ENCODE measurements around the gene NVL.
"Not testable (repeated sequence)": the region's sequence is repeated elsewhere in the genome, so short reads cannot be mapped to it uniquely, and the experiment has no call there.

NVL gene

DNA sequence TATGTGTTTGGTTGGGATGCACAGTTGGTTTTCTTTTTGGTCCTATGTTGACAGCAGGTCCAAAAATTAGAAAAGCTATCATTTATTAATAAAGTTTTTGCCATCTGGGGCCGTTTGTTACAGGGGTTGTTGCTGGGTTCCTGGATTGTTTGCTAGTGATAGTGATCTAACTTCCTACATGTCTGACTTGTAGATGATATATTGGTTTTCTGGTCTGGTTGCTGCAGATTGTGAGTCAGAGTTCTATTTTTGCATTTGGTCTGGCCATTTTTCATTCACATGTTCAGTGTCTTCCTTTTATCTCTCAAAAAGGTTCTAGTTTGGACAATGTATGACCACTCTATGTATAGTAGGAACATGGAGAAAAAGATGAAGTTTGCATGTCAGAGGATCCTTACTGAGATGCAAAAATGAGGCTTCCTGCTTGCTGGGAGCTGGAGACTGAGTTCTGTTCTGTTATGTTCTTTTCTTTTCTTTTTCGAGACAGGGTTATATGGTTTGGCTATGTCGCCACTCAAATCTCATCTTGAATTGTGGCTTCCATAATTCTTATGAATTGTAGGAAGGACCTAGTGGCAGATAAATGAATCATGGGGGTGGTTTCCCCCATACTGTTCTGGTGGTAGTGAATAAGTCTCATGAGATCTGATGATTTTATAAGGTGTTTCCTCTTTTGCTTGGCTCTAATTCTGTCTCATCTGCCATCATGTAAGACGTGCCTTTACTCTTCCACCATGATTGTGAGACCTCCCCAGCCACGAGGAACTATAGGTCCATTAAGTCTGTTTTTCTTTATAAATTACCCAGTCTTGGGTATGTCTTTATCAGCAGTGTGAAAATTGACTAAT lies 4.2 kb upstream of the NVL start:
- DNase-seq: no peak

DNA sequence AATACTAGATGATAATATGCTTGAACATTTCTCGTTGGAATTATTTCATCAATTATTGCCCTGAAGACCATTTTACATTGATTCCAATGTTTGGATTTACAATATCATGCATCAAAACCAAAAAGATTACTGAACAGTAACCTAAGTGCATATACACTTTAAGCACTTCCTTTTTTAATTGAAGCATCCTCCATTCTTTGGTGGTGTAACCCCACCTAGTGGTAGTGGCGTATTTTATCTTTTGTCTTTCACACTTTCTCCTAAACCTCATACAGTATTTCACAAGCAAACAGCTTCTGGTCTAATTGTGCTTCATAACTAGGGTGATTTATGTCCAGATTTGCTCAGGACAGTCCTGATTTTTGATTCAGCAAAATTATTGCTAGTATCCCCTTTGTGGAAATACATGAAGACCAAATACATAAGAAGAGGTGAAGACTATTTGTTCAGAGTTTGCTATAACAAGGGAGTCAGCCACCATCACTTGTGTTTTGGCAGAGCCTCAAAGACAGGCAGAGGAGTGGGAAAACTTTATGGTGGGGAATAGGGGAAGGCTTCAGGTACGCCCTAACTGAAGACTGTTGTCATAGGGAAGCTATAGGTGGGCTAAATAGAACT lies 3.4 kb upstream of the NVL start:
- DNase-seq: peak; percentile 17

DNA sequence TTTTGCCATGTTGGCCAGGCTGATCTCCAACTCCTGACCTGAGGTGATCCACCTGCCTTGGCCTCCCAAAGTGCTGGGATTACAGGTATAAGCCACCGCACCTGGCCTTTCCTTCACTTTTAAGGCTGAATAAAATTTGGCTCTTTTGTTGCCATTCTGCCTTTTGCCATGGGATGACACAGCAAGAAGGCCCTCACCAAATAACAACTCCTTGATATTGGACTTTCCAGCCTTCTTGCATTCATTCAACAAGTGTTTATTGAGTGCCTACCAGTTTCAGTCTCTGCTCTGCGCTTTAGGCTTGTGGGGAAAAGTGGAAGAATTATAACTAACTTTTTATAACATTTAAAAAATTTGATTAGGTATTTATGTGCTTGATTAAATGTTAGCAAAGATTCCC lies 1.9 kb upstream of the NVL start:
- no peak for DNase-seq

DNA sequence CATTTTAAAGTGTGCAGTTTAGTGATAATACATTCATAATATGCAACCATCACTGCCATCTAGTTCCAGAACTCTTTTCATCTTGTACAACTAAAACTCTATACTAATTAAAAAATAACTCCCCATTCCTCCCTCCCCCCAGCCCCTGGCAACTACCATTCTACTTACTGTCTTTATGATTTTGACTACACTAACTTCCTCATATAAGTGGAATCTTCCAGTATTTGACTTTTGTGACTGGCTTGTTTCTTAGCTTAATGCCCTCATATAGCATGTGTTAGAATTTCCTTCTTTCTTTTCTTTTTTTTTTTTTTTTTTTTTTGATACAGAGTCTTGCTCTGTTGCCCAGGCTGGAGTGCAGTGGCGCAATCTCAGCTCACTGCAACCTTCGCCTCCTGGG lies 1.4 kb upstream of the NVL start:
- DNase-seq: no peak

DNA sequence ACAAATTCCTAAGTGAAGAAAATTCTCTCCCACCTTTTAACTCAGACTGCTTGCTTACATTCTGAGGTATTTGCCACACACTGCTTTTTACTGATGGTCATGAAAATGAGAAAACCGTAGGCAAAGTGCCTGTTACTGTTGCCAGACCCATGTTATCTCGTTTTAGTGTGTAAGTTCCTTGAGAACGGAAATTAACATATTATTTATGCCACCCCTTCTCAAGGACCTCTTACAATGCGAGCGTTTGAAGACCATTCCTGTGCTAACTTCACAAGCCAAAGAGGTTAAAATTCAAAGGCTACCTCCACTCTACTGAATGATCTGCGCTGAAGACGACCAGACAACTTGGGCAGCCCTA lies 509 bp downstream of the NVL start:
- no peak for DNase-seq

DNA sequence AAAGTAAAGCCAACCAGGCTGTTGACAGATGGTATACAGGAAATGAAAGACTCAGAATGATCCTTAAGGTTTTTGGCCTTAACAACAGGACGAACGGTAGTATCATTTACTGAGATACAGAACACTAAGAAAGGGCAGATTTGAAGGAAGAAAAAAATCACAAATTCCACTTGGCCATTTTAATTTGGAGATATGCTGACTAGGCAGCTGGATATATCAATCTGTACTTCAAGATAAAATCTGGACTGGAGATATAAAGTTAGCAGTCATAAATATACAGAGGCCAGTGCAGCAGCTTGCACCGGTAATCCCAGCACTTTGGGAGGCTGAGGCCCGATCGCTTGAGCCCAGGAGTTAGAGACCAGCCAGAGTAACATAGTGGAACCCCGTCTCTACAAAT lies 1.3 kb downstream of the NVL start:
- no peak for DNase-seq

DNA sequence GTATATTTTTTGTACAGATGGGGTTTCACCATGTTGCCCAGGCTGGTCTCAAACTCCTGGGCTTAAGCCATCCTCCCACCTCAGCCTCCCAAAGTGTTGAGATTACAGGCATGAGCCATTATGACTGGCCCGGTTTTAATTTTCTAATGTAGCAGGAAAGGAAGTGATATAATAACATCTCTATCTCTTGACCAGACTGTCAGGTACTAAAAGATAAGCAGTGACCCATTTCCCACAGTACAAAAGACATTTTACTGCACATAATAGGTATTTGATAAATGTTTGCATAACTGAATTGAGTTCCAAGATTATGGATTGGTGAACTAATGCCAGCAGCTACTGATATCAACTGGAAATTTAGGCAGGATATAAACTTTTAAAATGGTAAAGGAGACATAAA lies 4.0 kb downstream of the NVL start:
- no peak for DNase-seq

DNA sequence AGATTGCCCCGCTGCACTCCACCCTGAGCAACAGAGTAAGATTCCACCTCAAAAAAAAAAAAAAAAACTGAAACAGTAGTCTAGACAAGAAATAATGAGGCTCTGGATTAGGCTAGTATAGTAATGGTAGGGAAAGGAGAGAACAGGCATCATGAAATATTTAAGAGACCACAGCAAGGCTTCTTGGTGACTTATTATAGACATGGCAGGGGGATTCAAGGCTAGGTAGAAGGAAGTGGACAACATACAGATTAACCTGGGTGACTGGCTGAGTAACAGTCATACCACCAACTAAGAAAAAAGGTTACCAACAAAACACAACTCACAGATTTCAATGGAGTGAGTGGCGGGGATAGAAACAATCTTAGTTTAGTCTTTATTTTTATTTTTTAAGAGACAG lies 8.3 kb downstream of the NVL start:
- no peak for DNase-seq

DNA sequence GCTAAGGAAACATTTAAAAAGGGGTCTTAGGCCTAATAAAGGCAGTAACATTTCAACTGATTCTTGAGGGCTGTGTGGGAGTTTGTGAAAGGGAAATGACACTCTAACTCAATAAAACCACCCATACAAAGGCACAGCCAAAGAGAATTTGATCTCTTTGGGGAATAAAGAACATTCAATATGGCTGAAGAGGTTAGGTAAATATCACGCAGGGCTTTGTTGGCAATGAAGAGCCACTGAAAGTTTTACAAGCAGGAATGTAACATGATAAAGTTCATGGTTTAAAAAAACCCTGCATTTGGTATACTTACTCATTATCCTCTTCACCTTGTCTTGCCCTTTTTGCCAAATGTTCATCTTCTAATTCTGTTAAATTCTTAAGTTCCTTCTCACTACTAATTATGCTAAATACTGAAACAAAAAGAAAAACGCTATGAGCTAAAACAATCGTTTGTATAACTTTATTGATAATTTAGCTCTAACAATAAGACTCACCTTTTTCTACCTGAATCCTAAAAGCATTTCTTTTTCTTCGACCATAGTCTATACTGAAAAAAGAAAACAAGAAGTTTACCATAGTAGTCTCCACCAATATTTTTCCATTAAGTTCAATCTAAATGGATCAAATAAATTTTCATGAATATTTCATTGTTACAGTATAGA lies 12.5 kb downstream of the NVL start:
- DNase-seq: no peak

DNA sequence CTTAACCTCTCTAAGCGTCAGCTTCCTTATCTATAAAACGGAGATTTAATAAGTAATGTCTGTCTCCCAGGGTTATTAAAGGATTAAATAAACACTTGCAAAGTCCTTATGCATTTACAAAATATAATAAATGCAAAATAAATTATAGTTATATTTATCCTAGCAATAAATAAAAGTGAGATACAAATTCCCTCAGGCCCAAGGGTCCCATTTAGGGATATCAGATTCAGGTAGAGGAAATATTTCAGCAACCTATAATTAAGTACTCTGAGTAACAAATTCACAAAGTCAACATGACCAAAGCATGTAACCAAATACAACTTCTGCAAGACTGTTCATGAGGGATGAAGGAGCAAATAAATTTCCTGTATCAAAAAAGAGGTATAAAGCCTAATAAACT lies 17.9 kb downstream of the NVL start:
- DNase-seq: no peak

DNA sequence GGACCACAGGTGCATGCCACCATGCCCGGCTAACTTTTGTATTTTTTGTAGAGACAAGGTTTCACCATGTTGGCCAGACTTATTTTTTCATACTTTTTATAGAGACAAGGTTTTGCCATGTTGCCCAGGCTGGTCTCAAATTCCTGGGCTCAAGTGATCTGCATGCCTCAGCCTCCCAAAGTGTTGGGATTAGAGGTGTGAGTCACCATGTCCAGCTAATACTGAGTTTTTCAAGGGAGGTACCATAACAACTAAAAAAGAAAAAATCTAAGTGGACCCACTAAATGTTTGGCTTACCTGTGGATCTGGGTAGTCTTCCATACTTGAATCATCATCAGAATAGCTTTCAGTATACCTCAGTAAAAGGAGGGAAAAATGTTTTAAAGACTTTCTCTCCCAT lies 18.5 kb downstream of the NVL start:
- DNase-seq: not testable (repeated sequence)

DNA sequence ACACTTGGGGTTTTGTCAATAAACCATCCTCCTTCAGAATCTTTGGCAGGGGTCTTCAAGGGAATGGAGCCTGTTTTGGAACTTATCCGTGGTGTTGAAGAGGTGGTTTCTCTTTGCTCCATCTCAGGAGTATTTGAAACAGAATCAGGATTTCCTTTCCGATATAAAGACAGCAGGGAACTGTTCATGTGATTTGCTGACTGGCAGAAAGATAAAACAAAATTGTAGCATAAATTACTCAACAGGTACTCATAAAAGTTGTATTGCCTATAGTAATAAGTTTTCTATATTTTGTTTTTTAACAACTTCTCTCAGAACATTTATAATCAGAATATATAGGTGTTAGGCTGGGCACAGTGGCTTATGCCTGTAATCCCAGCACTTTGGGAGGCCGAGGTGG lies 21.9 kb downstream of the NVL start:
- DNase-seq: no peak

DNA sequence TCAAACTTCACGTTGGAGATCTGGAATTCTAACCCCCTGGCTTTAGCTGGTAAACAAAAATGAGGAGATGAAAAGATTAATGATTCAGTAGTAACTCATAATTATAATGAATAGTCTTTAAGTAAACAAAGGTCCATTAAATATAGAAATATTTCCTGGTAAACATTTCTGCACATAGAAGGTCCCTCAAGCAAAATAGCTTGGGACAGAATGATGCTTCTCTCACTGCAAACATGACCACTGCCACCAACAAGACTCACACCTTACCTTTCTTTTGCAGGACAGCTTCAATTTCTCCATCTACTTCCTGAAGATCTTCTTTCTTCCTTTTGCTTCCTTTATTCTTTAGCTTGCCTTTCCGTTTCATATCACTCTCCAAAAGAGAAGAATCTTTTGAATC lies 25.2 kb downstream of the NVL start:
- DNase-seq: no peak

DNA sequence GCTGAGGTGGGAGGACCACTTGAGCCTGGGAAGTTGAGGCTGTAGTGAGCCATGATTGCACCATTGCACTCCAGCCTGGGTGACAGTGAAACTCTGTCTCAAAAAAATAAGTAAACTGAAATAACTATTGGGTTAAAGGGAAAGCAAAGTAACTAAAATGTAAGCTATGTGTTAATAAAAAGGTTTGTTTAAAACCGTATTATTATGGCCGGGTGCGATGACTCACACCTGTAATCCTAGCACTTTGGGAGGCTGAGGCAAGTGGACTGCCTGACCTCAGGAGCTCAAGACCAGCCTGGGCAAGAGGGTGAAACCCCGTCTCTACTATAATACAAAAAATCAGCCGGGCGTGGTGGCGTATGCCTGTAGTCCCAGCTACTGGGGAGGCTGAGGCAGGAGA lies 27.0 kb downstream of the NVL start:
- no peak for DNase-seq

DNA sequence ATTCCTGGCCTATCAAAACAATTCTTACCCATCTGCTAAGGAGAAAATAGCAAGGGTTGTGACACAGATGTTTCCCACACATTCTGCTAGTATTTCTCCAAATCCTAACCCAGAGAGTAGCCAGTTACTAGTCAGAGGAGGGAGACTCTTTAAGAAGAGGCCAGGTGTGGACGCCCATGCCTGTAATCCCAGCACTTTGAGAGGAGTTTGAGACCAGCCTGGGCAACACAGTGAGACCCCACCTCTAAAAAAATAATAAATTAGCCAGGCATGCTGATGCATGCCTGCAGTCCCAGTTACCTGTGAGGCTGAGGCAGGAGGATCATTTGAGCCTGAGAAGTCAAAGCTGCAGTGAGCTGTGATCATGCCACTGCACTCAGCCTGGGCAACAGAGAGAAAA lies 28.6 kb downstream of the NVL start:
- no peak for DNase-seq

DNA sequence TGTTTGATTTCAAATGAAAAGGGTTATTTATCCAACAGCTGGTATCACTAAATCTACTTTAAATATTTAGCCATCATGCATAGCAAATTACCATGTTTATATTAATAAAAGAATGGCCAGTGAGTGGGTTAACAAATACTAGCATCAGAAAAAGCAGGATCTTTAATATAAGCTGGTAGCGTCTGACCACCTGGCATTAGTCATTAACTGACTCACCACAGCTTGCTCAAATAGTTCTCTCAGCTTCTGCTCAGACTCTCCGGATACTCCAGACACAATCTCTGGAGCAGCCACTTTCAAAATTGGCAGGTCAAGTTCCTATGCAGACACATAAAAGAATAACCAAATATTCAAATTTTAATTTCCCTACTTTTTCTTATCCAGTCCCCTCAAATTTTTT lies 29.6 kb downstream of the NVL start:
- no peak for DNase-seq

DNA sequence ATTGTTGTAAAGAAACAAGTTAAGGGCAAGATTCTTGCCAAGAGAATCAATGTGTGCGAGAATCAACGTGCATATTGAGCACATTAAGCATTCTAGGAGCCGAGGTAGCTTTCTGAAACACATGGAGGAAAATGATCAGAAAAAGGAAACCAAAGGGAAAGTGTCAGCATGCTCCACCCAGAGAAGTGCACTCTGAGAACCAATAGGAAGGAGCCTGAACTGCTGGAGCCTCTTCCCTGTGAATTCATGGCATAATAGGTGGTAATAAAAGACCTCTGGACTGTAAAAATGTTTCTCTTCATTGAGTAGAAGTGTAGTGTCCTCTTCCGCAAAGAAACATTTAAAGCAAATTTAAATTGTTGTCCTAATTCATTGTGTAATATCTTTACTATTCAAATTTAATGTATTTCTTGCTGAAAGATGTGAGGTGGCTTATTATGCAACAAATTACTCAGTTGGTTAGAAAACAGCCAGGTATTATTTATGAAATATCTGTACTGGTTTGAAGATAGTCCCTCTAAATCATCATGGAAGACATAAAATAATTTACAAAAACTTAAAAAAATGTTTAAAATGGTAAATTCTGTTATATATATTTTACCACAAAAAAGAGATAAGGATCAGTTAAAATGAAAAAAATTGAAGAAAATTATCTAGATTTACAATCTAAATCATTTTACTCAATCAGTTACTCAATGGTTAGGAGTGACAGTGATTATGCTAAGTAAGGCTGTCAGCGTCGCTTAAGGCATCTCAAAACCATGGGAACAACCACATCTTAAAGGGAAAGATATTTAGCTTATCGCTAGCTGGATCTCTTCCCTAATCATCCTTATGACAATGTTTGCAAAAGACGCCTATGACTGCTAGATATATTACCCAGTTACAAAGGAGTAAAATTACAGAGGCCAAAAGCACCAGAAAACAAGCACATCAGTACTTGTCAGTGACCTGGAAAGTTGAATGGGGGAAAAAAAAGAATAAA lies 31.3 kb downstream of the NVL start:
- DNase-seq: no peak

DNA sequence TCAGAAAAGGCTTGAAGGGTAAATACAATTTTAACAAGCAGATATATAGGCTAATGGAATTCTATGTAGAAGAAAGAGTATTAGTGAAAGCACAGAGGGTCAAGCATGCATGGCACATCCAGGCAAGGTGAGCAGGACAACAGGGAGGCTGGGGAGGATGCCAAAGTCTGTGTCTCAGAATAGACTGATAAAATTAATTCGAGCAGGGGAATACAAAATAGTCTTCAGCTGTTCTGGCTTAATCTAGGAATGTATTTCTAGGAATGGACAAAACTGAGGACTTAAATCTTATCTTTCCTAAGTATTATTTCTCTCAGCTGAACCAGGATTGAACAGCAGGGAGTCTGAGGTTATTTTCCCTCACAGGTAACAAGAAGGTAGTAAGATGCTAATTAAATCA lies 35.2 kb downstream of the NVL start:
- DNase-seq: no peak

DNA sequence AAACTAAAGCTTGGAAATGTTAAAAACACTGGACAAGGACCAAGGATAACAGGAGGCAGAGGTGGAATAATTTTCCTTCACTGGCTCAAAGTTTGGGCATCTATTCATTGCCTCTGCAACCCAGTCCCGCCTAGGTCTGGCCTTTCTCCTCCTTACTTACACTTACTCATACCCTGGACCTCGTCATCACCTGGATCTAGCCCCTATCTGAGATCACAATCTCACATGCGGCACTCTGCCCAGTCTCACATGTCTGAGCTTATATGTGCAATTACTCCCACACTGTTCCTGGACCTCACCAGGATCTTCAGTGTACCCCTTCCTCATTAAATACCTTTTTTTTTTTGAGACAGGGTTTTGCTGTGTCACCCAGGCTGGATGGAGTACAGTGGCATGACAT lies 37.6 kb downstream of the NVL start:
- no peak for DNase-seq

DNA sequence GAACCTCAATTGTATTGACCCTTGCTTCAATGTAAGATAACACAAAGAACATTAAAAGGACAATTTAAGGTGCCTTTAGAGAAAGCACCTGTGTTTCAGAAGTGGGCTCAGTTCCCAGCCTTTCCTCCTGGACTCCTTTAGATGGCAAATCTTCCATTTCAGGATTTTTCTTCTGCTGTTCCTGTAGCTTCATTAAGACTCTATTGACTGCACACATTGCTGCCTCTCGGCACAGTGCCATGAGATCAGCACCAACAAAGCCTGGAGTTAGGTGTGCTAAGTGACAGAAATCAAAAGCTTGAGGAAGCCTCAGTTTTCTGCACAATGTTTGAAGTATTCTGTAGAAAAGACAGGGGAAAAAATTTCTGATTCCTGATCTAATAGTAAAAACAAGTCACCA lies 40.6 kb downstream of the NVL start:
- DNase-seq: no peak

DNA sequence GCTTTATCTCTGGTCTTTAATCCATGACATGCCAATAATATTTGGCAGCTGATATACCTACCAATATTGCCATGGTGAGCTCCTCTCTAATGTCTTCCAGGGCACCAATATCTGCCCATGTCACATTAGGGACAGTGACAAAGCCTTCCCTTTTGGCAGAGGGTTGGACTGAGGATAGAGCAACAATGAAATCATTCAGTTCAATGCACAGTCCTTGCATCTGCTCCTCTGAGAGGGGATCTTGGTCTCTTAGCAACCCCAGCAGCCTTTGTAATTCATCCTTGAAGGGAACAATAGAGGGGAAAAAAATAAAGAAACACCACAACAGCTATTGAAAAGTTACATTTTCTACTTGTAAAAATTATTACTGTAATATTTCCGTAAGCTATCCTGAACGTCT lies 42.3 kb downstream of the NVL start:
- no peak for DNase-seq

DNA sequence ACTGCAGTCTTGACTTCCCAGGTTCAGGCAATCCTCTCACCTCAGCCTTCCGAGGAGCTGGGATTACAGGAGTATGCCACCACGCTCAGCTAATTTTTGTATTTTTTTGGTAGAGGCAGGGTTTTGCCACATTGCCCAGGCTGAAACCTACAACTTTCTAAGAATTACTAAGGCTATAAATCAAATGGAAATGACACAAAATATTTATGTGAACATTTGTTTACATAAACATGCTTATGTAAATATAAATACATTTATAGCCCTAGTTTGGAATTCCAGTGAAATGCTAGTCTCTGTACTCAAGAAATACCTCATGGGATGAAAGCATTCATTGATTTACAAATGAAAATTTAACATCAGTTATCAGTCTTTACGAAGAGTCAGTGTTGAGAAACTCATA lies 47.8 kb downstream of the NVL start:
- no peak for DNase-seq

DNA sequence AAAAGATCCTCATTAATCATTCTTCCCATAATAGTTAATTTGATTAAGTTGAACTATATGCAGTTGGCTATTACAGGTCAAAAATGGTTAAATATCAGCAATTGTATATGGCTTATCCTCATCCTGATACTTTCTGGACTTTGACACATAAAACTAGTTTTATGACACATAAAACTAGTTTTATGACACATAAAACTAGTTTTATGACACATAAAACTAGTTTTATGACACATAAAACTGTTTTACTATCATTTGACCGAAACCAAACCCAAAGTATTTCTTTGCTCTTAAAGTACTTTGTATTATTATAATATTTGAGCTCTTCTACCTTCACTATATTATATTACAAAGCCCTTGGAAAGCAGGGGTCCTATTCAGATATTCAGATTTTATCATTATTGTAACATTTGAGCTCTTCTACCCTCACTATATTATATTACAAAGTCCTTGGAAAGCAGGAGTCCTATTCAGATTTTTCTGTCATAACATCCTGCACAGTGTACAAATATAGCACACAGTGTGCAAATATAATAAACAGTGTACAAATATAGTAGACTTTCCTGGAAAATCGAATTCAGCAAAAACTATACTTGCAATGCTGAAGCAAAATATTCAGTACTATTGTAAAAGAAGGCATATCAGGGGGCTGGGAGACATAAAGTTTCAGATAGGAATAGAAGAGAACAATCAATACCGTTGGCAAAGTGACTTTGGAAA lies 53.0 kb downstream of the NVL start:
- DNase-seq: no peak
